DMS114 treated with DMSO at 0.1 percent for 48 hours (cell line): ENCODE measurements around the gene SYTL3.
"Not testable (repeated sequence)": the region's sequence is repeated elsewhere in the genome, so short reads cannot be mapped to it uniquely, and the experiment has no call there.

Source experiments
- DNase-seq: peaks from one replicate; lab custom pipeline; 2025; ENCODE audit not compliant: unreplicated experiment; lab: John Stamatoyannopoulos, UW

The SYTL3 gene

GRCh38 chr6:158686791-158687381 lies 37.0 kb downstream of the SYTL3 start:
- DNase-seq = no peak

- DNase-seq = no peak
Measured at GRCh38 chr6:158687506-158687905, 37.7 kb downstream of the SYTL3 start.

- DNase-seq = no peak
Measured at GRCh38 chr6:158688860-158689259, 39.0 kb downstream of the SYTL3 start.

- no peak for DNase-seq
Measured at GRCh38 chr6:158694913-158695312, 45.1 kb downstream of the SYTL3 start.

- DNase-seq = no peak
Measured at GRCh38 chr6:158697811-158698210, 48.0 kb downstream of the SYTL3 start.

- no peak for DNase-seq
Measured at GRCh38 chr6:158698931-158699330, 49.1 kb downstream of the SYTL3 start.

- not testable (repeated sequence) for DNase-seq
Measured at GRCh38 chr6:158701268-158701667, 51.4 kb downstream of the SYTL3 start.

GRCh38 chr6:158703111-158703836 lies 53.4 kb downstream of the SYTL3 start:
- DNase-seq = no peak

GRCh38 chr6:158703837-158704822 lies 54.3 kb downstream of the SYTL3 start:
- DNase-seq = peak; percentile 5

- DNase-seq = no peak
Measured at GRCh38 chr6:158705386-158706126, 55.7 kb downstream of the SYTL3 start.

GRCh38 chr6:158706369-158706982 lies 56.6 kb downstream of the SYTL3 start:
- peak; percentile 3 for DNase-seq

GRCh38 chr6:158707120-158707820 lies 57.4 kb downstream of the SYTL3 start:
- DNase-seq = no peak

GRCh38 chr6:158707821-158708195 lies 58.0 kb downstream of the SYTL3 start:
- no peak for DNase-seq

GRCh38 chr6:158708239-158708638 lies 58.4 kb downstream of the SYTL3 start:
- no peak for DNase-seq

- no peak for DNase-seq
Measured at GRCh38 chr6:158709809-158710208, 60.0 kb downstream of the SYTL3 start.

GRCh38 chr6:158711264-158711663 lies 61.4 kb downstream of the SYTL3 start:
- no peak for DNase-seq

GRCh38 chr6:158713469-158713868 lies 63.6 kb downstream of the SYTL3 start:
- no peak for DNase-seq

- DNase-seq = no peak
Measured at GRCh38 chr6:158714706-158715105, 64.9 kb downstream of the SYTL3 start.

GRCh38 chr6:158715330-158716311 lies 65.8 kb downstream of the SYTL3 start:
- DNase-seq = no peak
